Measurements from ENCODE around the gene PLEKHB2. TPM values are rescaled to one million over a fixed set of nuclear protein-coding genes. Genes with fewer than 3 reads are reported as not detected.
A peak's percentile ranks its signal among the peaks of the same experiment; 100 is the strongest.
"Not testable (repeated sequence)": the region's sequence is repeated elsewhere in the genome, so short reads cannot be mapped to it uniquely, and the experiment has no call there.

Gene PLEKHB2
- total RNA-seq, 2 donors from 2014 or later: 25.4 to 40.4 TPM

DNA sequence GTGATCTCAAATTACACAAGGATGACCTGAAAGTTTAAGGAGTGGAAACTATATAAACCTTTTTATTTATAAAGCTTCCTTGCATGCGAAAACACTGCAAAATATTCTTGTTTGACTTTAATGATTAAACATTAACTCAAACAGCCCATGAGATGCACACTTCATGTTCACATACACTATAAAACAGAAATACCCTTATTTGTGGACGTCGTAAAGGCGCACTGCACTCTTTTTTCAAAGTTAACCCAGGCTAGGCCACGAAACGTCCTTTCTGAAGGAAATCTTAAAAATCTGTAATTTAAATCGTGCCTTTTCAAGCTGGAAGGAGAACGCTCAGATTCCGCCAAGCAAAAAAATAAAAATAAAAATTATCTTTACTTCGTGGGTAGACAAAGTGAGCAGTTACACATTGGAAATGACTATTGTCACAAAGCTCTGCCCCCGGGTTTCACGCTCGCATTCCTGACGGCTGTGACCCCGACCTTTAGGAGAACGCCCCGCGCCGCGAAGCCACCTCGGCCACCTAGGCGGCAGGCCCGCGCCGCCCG is 12.6 kb upstream of the PLEKHB2 start:
- intact Hi-C loops (cut with DNase I): no loop called here
- no peak for DNase-seq (ENCODE audit: low spot score)

DNA sequence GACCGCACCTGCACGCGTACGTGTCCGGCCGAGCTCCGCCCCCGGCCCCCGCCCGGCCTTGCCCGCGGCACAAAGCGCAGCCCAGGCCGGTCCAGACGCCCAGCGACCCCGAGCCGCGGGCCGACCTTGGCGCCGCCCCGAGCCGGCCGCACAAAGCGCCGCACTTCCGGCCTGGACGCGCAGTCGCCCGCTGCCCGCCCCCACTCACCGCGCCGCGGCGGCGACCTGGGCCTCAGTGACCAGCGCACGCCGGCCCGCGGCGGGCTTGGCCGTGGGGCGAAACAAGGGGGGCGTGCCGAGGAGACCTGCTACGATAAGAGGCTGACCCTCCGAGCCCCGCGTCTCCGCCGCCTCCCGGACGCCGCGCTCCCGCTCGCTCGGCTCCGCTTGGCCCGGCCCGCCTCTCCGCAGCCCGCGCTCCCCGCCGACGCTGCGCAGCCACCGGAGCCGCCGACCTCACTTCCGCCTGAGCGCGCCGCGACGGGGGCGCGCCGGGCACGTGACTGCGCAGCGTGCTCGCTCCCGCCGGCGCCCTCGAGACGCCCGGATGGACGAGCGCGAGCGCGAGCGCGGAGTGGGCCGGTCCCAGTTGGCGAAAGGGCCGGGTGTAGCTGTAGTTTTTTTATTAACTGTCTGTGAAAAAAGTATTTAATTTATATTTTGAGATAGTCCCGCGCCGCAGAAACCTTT is 12.0 kb upstream of the PLEKHB2 start, which contains the start of gene FAM168B:
TSS of gene FAM168B (minus strand) at position 455 of the 690 bp plus-strand sequence. CDS start 10,814 bp downstream, outside the sequence.
- intact Hi-C loops (cut with DNase I): no loop called here

DNA sequence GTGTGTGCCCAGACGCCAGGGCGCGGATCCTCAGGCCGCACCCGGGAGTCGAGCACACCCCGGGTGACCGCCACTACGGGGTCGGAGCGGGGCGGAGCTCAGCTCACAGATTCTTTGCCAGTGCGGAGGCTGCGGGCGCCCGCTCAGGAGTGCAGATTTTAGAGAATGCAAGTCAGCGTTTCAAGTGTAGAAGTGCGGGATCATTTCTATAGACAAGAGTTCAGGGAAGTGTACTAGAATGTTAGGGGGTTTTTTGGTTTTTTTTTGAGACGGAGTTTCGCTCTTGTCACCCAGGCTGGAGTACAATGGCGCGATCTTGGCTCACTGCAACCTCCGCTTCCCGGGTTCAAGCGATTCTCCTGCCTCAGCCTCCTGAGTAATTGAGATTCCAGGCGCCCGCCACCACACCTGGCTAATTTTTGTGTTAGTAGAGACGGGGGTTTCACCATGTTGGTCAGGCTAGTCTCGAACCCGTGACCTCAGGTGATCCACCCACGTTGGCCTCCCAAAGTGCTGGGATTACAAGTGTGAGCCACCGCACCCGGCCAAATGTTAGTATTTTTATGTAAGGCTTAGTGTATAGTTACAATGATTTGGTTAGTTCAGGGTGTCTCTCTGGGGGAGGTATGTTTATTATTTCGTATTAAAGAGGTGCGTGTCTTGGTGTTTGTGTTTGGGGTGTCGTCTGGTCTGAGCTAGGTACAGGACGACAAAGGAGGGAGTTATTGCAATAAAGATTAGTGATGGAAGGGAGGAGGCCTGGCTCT is 11.3 kb upstream of the PLEKHB2 start:
- no peak for DNase-seq (ENCODE audit: low spot score)
- intact Hi-C loops (cut with DNase I): no loop called here

More for the DNA sequence above, 12.0 kb upstream of the PLEKHB2 start, which contains the start of gene FAM168B:
- peak; percentile 96 for DNase-seq (ENCODE audit: low spot score)

DNA sequence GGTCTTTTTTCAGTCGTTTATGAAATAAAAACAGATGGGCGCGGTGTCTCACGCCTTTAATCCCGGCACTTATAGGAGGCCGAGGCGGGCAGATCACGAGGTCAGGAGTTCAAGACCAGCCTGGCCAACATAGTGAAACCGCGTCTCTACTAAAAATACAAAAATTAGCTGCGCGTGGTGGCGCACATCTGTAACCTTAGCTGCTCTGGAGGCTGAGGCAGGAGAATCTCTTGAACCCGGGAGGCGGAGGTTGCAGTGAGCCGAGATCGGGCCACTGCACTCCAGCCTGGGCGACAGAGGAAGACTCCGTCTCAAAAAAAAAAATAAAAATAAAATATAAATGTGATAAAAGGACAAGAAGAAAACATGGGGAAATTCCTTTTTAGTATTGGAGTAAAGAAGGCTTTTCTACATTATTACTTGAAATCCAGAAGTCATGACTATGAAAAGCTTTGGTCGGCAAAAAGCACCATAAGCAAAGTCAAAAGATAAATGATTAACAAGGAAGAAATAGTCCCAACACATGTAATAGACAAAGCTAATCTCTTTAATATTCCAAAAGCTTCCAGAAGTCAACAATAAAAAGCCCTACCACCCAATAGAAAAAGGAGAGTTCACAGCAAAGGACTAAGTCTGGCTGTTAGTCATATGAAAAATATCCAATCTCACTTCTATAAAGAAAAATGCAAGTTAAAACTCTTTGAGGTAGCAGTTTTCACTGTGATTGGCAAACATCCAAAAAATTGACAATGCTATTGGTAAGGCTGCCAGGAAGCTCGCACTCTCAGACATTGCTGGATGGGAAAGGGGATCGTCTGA is 10.5 kb upstream of the PLEKHB2 start:
- no peak for DNase-seq (ENCODE audit: low spot score)
- intact Hi-C loops (cut with DNase I): no loop called here

DNA sequence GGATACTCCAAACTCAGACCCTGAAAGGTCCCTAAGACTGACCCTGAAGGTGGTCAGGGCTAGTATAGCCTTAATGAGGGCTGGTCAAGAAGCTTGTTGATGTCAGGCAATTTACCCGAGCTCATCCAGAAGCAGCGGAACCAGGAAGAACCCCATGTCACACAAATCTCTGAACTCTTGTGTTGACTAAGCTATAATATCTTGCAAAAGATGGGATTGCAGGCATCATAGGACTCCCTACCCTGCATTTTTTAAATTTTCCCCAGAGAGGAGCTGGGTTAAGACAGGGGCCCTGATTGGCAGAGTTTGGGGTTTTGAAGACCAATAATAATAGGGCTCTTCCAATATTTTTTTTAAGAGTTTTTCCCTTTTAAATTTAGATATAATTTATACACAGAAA is 2.0 kb upstream of the PLEKHB2 start:
- DNase-seq (ENCODE audit: low spot score): no peak
- intact Hi-C loops (cut with DNase I): no loop called here

DNA sequence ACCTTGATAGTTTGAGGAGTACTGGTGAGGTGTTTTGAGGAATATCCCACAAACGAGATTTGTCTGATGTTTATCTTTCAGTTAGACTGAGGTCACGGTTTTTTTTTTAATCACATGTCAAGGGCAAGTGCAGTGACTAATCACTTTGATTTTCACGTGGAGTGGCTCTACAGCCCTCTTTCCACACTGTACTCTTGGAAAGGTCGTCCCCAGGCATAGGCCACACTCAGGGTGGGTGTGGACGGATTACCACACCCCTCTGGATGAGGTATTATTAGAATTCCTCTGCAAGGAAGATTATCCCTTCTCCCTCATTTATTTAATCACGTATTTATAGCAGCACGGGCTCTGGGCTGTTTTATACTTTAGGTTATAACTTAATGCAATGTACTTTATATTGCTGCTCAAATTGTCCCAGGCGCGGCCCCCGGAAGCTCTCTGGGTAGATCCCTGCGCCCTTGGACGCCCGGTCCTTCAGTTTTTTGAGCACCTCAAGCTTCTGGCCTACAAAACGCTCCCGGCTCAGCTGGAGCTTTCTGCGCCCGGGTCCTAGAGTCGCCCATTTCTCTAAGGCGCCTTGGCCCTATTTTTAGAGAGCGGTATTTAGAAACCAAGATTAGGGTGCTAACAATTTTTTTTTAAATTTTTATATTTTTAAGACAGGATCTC is 515 bp upstream of the PLEKHB2 start:
- intact Hi-C loops (cut with DNase I): no loop called here
- no peak for DNase-seq (ENCODE audit: low spot score)

DNA sequence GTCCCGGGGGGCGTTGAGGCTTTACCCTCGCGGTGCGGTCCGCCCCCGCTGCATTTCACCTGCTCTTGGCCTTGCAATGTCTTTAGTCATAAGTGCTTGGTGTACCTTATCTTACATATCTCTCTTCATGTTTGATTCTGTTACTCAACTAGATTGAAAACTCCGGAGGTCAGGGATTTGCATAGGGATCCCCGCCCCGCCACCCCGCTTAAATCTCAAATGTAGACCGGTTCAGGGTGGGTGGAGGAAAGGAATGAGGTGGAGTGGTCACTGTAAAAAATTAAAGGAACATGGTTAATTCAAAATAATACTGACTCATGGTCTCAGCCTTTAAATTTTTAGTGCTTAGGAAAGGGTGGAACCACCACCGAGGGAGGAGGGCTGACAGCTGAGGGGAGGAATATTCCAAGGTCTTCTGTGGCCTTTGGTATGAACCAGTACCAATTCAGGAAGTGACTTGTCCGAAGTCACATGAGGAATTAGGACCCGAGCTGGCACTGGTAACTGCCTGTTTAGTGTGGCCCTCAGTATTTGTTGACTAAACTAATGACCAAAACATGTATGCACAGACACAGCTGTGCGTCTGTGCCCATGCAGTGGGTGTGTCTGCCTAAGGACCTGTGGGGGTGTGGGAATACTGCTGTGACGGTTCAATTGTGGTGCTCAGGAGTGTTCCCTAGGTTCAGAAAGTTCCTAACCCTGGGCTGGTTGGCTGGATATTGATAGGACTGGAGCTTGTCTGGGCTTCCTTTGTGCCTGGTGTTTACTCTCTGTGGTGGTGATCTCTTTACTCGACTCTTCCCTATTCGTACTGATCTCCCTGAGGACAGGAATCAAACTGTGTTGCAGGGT is 1.0 kb downstream of the PLEKHB2 start:
- intact Hi-C loops (cut with DNase I): no loop called here

DNA sequence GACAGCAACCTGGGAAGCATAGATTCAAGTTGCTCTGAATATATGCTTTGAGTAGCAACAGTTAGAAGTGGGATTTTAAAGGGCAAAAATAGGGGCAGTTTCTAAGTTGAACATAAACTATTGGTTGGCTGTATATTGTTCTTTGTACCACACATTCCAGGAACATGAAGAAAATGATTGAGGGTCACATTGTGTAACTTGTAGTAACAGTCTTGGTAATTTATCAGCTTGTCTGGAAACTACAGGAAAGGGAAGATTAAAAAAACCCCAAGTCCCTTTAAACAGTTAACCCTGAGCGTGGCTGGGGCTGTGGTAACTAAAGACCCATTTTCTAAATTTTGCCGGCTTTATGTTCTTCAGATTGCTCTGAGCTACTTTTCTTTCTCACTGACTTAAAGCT is 7.4 kb downstream of the PLEKHB2 start:
- intact Hi-C loops (cut with DNase I): no loop called here
- no peak for DNase-seq (ENCODE audit: low spot score)

More for the DNA sequence above, 1.0 kb downstream of the PLEKHB2 start:
- no peak for DNase-seq (ENCODE audit: low spot score)

DNA sequence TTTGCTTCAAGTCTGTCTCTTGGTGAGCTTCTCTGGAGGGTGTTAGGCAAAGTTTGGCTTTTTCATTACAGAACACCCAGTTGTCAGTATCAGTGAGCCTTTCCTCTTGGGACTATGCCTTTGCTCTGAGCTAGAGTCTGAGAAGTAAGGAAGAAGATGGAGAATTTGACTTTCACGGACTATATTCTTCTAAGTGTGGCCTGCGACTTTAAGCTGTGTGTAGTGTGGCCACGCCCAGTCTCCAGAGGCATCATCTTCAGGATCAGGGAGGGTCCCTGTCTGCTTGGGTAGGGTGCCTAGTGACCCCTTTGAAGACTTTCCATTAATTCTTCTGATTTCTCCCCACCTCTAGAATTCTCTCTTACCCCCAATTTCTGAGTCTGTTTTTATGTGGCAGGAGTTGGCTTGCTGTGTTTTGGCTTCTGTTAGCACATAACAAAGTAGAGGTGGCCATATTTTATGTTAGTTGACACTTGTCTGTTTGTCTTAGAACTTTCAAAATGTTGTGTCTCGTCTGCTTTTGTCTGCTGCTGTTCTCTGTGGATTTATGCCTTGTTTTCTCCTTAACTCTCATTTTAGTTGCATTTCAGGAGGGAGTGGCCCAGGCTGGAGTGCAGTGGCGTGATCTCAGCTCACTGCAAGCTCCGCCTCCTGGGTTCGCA is 8.6 kb downstream of the PLEKHB2 start:
- intact Hi-C loops (cut with DNase I): no loop called here
- DNase-seq (ENCODE audit: low spot score): no peak

DNA sequence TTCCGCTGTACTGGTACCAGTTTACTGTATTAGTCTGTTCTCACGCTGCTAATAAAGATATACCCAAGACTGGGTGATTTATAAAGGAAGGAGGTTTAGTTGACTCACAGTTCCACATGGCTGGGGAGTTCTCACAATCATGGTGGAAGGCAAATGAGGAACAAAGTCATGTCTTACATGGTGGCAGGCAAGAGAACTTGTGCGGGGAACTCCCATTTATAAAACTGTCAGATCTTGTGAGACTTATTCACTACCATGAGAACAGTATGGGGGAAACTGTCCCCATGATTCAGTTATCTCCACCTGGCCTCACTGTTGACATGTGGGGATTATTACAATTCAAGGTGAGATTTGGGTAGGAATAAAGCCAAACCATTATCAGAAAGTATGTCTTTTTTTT is 9.8 kb downstream of the PLEKHB2 start:
- DNase-seq (ENCODE audit: low spot score); intact Hi-C loops (cut with DNase I): not testable (repeated sequence)

DNA sequence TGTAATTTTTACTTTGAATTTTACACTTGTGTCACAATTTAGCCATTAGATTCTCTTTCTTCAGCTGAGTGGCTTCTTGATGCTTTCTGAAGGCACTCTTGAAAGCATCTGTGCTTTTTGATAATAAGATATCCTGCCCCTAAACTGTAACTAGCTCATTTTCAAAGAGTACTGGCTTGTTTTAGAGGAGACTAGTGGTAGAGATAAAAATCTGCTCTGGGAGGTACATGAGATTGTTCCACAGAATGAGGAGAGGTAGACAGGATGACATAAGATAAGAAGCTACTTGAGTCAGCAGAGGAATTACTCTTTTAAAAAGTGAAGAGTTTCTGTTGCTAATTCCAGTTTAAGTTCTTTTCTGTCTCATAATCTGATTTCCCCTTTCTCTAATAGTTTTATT is 10.6 kb downstream of the PLEKHB2 start:
- intact Hi-C loops (cut with DNase I): no loop called here
- DNase-seq (ENCODE audit: low spot score): no peak

DNA sequence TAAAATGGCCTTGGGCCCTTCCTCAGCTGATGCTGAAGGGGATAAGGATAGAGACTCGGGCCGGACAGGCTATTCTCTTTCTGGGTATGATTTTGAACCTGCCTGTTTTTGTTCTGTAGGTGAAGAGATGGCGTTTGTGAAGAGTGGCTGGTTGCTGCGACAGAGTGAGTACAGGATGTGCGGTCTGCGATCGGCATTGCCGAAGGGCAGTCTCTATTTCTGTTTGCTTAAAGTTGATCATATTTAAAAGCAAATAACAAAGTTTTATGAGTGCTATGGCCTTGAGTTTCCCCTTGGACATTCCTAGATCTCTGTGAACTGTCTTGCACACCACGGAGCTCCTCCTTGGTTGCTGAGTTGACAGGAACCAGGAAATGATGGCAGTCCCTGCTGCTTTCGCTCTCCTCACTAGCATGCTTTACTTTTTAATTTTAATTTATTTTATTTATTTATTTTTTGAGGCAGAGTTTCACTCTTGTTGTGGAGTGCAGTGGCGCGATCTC is 15.7 kb downstream of the PLEKHB2 start:
- intact Hi-C loops (cut with DNase I): no loop called here
- DNase-seq (ENCODE audit: low spot score): no peak

DNA sequence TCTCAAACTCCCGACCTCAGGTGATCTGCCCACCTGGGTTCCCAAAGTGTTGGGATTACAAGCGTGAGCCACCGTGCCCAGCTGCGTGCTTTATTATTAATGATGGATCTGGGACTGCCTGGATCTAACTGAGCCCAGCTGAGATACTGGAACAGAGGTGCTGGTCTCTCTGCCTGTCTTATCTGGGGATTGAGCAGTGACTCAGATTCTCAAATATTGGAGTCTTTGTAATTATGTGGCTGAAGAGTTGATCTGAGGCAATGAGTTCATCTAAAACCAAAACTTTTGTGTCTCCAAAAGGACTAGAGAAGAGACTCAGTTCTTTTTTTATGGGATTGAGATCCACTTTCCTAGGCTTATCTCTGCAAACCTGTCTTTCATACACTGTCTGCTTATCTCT is 16.3 kb downstream of the PLEKHB2 start:
- intact Hi-C loops (cut with DNase I): no loop called here

DNA sequence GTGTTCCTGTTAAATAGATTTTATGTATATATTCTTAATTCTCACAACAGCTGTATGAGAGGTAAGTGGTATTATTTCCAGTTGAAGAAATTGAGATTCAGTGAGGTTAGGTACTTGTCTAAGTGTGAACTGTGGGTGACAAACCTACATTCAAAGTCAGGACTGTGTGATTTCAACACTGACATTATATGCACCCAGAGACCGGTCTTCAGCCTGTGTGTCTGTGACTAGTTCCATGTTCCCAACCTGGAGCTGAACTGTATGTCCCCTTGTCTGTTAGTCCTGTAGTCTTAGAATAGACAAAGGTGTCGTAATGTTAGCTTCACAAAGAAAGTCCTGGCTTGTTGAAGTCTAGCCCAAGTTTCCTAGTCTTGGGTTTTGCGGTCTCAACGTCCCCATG is 17.4 kb downstream of the PLEKHB2 start:
- intact Hi-C loops (cut with DNase I): no loop called here
- no peak for DNase-seq (ENCODE audit: low spot score)

More for the DNA sequence above, 16.3 kb downstream of the PLEKHB2 start:
- no peak for DNase-seq (ENCODE audit: low spot score)

DNA sequence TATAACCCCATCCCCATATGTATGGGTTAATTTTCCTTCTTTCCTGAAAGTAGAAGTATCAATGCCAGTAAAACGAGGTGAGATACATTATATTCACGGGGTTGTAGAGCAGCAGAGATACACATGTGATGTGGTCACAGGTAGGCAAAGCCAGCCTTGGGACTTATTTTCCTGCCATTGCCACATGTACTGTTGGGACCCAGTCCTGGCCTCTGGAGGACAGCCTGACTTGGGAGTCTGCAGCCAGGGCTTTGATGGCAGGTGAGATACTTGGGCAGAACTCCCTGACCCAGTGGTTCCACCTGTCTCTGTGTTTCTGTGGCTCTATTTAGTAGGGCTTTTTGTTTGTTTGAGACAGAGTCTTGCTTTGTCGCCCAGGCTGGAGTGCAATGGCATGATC is 18.1 kb downstream of the PLEKHB2 start:
- intact Hi-C loops (cut with DNase I): no loop called here
- DNase-seq (ENCODE audit: low spot score): no peak

DNA sequence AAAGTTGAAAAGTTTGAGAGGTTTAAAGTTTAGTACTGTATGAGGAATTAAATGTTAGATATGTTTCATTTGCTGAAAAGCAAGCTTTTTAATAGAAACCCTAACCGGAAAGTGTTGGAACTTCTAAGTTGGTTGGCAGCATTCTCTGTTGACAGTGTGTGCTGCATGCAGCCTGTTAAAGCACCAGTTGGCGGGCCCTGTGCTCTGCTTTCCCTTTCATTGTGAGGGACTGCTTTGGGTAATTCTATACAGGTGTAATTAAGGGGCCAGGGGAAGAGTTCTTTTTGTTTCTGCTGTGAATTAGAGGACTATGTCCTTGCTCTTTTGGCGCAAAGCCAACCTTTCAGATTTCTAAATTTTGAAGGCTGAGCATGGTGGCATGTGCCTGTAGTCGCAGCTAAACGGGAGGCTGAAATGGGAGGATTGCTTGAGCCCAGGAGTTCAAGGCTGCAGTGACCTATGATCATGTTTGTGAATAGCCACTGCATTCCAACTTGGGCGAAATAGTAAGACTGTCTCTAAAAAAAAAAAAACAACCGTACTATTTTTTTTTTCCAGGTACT is 20.1 kb downstream of the PLEKHB2 start:
- DNase-seq (ENCODE audit: low spot score): no peak
- intact Hi-C loops (cut with DNase I): no loop called here

DNA sequence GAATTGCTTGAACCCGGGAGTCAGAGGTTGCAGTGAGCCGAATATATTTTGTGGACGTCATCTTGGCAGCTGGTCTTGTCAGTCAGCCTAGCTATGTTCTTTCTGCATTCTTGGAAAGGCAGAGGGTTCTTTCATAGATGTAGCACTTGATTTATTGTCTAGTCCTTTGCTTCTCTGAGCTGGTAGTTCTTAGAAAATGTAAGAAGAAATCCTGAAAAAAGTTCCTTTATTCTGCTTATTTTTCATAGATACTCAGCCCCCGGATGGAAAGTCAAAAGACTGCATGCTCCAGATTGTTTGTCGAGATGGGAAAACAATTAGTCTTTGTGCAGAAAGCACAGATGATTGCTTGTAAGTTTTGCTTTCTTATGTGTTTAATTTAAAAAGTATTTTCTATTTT is 21.3 kb downstream of the PLEKHB2 start:
- intact Hi-C loops (cut with DNase I): no loop called here
- no peak for DNase-seq (ENCODE audit: low spot score)
